IMR-90 (cell line): ENCODE results near the gene KLHL41. TPM values are rescaled to one million over a fixed set of nuclear protein-coding genes. Genes with fewer than 3 reads are reported as not detected.

Experiments
- ATAC-seq: fragments of 200-7000 bp; cut with Tn5 transposase; 2 replicates; pipeline ENCODE4 v1.9.1; 2020; ENCODE audit warnings: low read depth, mild to moderate bottlenecking, moderate library complexity
- BruUV-seq: library from RNA; stranded (reverse); fragments of 400-500 nt; replicated peaks from 2 replicates; lab custom pipeline; 2021; lab: Mats Ljungman, UMichigan
- CTCF ChIA-PET: fragments of 300-600 bp; formaldehyde crosslinking; extraction: SDS; loops from one replicate; lab custom pipeline; 2021; ENCODE audit warnings: antibody characterized with exemption; lab: Yijun Ruan, JAX
- POLR2A ChIA-PET: fragments of 300-600 bp; sonication (Branson Sonifier 250); formaldehyde crosslinking; loops from one replicate; lab custom pipeline; 2022; ENCODE audit warnings: antibody characterized with exemption; ENCODE audit not compliant: unreplicated experiment; lab: Charles Lee
- DNase-seq: peaks from one replicate; pipeline ENCODE4 v3.0.0; 2013
- H2AFZ ChIP-seq: replicated peaks from 2 replicates; pipeline ENCODE3; 2013; ENCODE audit warnings: low read length, mild to moderate bottlenecking; ENCODE audit not compliant: poor library complexity
- H2AK5ac ChIP-seq: 2 replicates; pipeline ENCODE4 v1.6.1; 2013; ENCODE audit warnings: low read depth, low read length, inconsistent platforms
- H2AK9ac ChIP-seq: replicated peaks from 2 replicates; pipeline ENCODE3; 2013; ENCODE audit warnings: mild to moderate bottlenecking, low read depth, low read length, moderate library complexity; ENCODE audit not compliant: poor library complexity
- H2BK120ac ChIP-seq: 2 replicates; pipeline ENCODE4 v1.6.1; 2013; ENCODE audit warnings: low read depth, low read length, inconsistent platforms
- H2BK15ac ChIP-seq: 3 replicates; pipeline ENCODE4 v1.6.1; 2013; ENCODE audit warnings: low read depth, low read length, inconsistent platforms
- H2BK20ac ChIP-seq: 2 replicates; pipeline ENCODE4 v1.6.1; 2013; ENCODE audit warnings: low read depth, mild to moderate bottlenecking, inconsistent platforms, low read length, moderate library complexity
- H2BK5ac ChIP-seq: 2 replicates; pipeline ENCODE4 v1.6.1; 2013; ENCODE audit warnings: mild to moderate bottlenecking, low read depth, low read length, inconsistent platforms; ENCODE audit not compliant: poor library complexity, severe bottlenecking
- H3K14ac ChIP-seq: replicated peaks from 2 replicates; pipeline ENCODE4 v1.6.1; 2013; ENCODE audit warnings: low read depth, low read length, inconsistent platforms
- H3K18ac ChIP-seq: 2 replicates; pipeline ENCODE4 v1.6.1; 2013; ENCODE audit warnings: low read depth, low read length, control low read depth
- H3K23ac ChIP-seq: 2 replicates; pipeline ENCODE4 v1.6.1; 2013; ENCODE audit warnings: low read depth, low read length, inconsistent platforms
- H3K27ac ChIP-seq: 2 replicates; pipeline ENCODE4 v1.5.1; 2013; ENCODE audit warnings: mild to moderate bottlenecking, control low read depth, low read length; ENCODE audit not compliant: insufficient read depth
- H3K27me3 ChIP-seq: 2 replicates; pipeline ENCODE4 v1.6.1; 2013; ENCODE audit warnings: low read length; ENCODE audit not compliant: control insufficient read depth, insufficient read depth
- H3K36me3 ChIP-seq: 2 replicates; pipeline ENCODE4 v1.6.1; 2013; ENCODE audit warnings: low read length, mixed read lengths; ENCODE audit not compliant: control insufficient read depth, insufficient read depth
- H3K4ac ChIP-seq: 2 replicates; pipeline ENCODE4 v1.6.1; 2013; ENCODE audit warnings: low read depth, low read length, inconsistent platforms
- H3K4me1 ChIP-seq: 2 replicates; pipeline ENCODE4 v1.6.1; 2013; ENCODE audit warnings: low read length, mixed read lengths; ENCODE audit not compliant: control insufficient read depth, insufficient read depth
- H3K4me2 ChIP-seq: 2 replicates; pipeline ENCODE4 v1.6.1; 2013; ENCODE audit warnings: low read depth, mild to moderate bottlenecking, control low read depth, low read length, moderate library complexity
- H3K4me3 ChIP-seq: 2 replicates; pipeline ENCODE4 v1.5.1; 2013; ENCODE audit warnings: low read depth, mild to moderate bottlenecking, control low read depth, low read length, moderate library complexity; ENCODE audit not compliant: insufficient read depth
- H3K56ac ChIP-seq: 2 replicates; pipeline ENCODE4 v1.6.1; 2013; ENCODE audit warnings: low read length, inconsistent platforms; ENCODE audit not compliant: insufficient read depth; ENCODE audit errors: extremely low read depth
- H3K79me1 ChIP-seq, 2 experiments: 2 replicates each; pipeline ENCODE4 v1.6.1; 2013; ENCODE audit warnings: low read length in 2 of 2, inconsistent platforms in 1 of 2, low read depth in 1 of 2
- H3K9ac ChIP-seq: 2 replicates; pipeline ENCODE4 v1.6.1; 2013; ENCODE audit warnings: low read depth, low read length, control low read depth
- H3K9me1 ChIP-seq: 2 replicates; pipeline ENCODE4 v1.6.1; 2013; ENCODE audit warnings: low read length, inconsistent platforms; ENCODE audit not compliant: insufficient read depth
- H3K9me3 ChIP-seq: 2 replicates; pipeline ENCODE4 v1.6.1; 2013; ENCODE audit warnings: low read length; ENCODE audit not compliant: control insufficient read depth, insufficient read depth
- H4K20me1 ChIP-seq: 2 replicates; pipeline ENCODE4 v1.6.1; 2013; ENCODE audit warnings: low read length, inconsistent platforms; ENCODE audit not compliant: insufficient read depth
- H4K5ac ChIP-seq: 2 replicates; pipeline ENCODE4 v1.6.1; 2013; ENCODE audit warnings: mild to moderate bottlenecking, low read depth, low read length, control low read depth
- H4K8ac ChIP-seq, 2 experiments: 2 replicates each; pipeline ENCODE4 v1.6.1; 2013; ENCODE audit warnings: low read depth in 2 of 2, low read length in 2 of 2, control low read depth in 1 of 2, inconsistent platforms in 1 of 2
- H4K91ac ChIP-seq: 2 replicates; pipeline ENCODE4 v1.6.1; 2013; ENCODE audit warnings: low read depth, low read length, inconsistent platforms; ENCODE audit not compliant: insufficient read depth
- CEBPB ChIP-seq: IDR thresholded peaks from 2 replicates; pipeline ENCODE4 v1.6.1; 2012; ENCODE audit warnings: low read depth, low read length, improper control_type of control experiment
- CHD1 ChIP-seq: IDR thresholded peaks from 2 replicates; pipeline ENCODE4 v1.6.1; 2012; ENCODE audit warnings: low read depth, low read length, improper control_type of control experiment
- WGBS, 2 experiments: methylation state at CpG; one replicate each; pipeline versions ENCODE4 v1.1.5 to v1.1.7; 2013; ENCODE audit warnings: missing lambda C conversion rate in 2 of 2; ENCODE audit not compliant: insufficient read length in 1 of 2; ENCODE audit errors: extremely low coverage in 2 of 2; 5-methylcytosine and 5-hydroxymethylcytosine counted together
- dilution Hi-C: fragments of 300-500 bp; cut with HindIII; formaldehyde crosslinking; loops from one replicate; pipeline ENCODE4 v1.14.3; 2018; ENCODE audit warnings: low sequenced_read_pairs; ENCODE audit not compliant: unreplicated experiment
- in situ Hi-C: fragments of 300-500 bp; cut with MboI; formaldehyde crosslinking; loops from 3 replicates; pipeline ENCODE4 v1.14.3; 2019; ENCODE audit warnings: low sequenced_read_pairs, inconsistent platforms, mixed read lengths
- intact Hi-C: fragments of 100-400 bp; cut with micrococcal nuclease; formaldehyde crosslinking; loops from 2 replicates; pipeline ENCODE4 v1.10.0; 2022
- polyA plus RNA-seq, 3 experiments: library from polyadenylated mRNA; depleted of rRNA; stranded (reverse); fragments of >200 nt; gene quantifications; 2 replicates each; pipeline ENCODE4 v1.2.3, GENCODE V29; 2012; ENCODE audit warnings: low replicate concordance in 1 of 3
- total RNA-seq: library from RNA; depleted of rRNA; stranded (reverse); fragments of >200 nt; gene quantifications from 2 replicates; pipeline ENCODE4 v1.2.3, GENCODE V29; 2012

The KLHL41 gene
- total and polyA plus RNA-seq, 2 of the 4 experiments (the other 2 are of a cell fraction) = 0.10 to 0.18 TPM

GRCh38 chr2:169511818-169512217, 2.3 kb downstream of the KLHL41 start:
- intact Hi-C loops (no loop called here), in situ Hi-C loops (no loop called here), dilution Hi-C loops (no loop called here)
- H2BK20ac ChIP-seq = no peak overlapping the region
- H3K4ac ChIP-seq = no peak overlapping the region
- H3K4me2 ChIP-seq = no peak overlapping the region
- no peak overlapping the region; the same call in 2 of the 3 replicates for H2BK15ac ChIP-seq
- DNase-seq (no peak), ATAC-seq (no peak)
- no peak overlapping the region for H2BK120ac ChIP-seq
- no peaks in the 10 kb centered on the region for H3K36me3 ChIP-seq
- H4K8ac ChIP-seq = no peak overlapping the region
- H3K79me1 ChIP-seq = no peaks in the 10 kb centered on the region
- H3K9me3 ChIP-seq = 0 out of 2 replicates have a peak, but pooled peaks cover 3% of the 10 kb centered on the region
- H3K4me3 ChIP-seq = no peak overlapping the region
- H3K9ac ChIP-seq = no peak overlapping the region
- H2BK5ac ChIP-seq = no peak overlapping the region
- H3K27ac ChIP-seq = no peak overlapping the region
- H3K14ac ChIP-seq = no peak overlapping the region
- no peak overlapping the region for H3K56ac ChIP-seq
- POLR2A ChIA-PET = no interaction called here
- no peak overlapping the region for H3K18ac ChIP-seq
- no peaks in the 10 kb centered on the region for H4K20me1 ChIP-seq
- H3K9me1 ChIP-seq = peaks cover 5% of the 10 kb centered on the region; the same call in 1 of the 2 replicates
- H2AFZ ChIP-seq = no peak overlapping the region
- no peak overlapping the region for H2AK9ac ChIP-seq
- H4K5ac ChIP-seq = no peak overlapping the region
- H3K4me1 ChIP-seq = peaks cover 2% of the 10 kb centered on the region; the same call in 1 of the 2 replicates
- TF ChIP-seq CEBPB (no peak), CHD1 (no peak)
- H3K23ac ChIP-seq = no peak overlapping the region
- no CpG with 5 or more reads among the region's 1 CpG for WGBS, 2 experiments
- no peak overlapping the region for H4K91ac ChIP-seq
- CTCF ChIA-PET = no interaction called here
- no peak overlapping the region for H2AK5ac ChIP-seq
- no peaks in the 10 kb centered on the region for H3K27me3 ChIP-seq
- BruUV-seq = no TSS peak
